ENCODE data around the gene KISS1R.

Gene KISS1R

GRCh38 chr19:942133-942645 is 25.1 kb downstream of the KISS1R start:
- Histone ChIP-seq H3K4me1 (ENCODE audit: control insufficient read depth, insufficient read depth, low read length) (no peaks in the 10 kb centered on the region), H3K4me3 (ENCODE audit: low read depth, low read length) (no peak overlapping the region), H3K36me3 (ENCODE audit: control insufficient read depth in 2 of 2, insufficient read depth in 1 of 2, low read length in 2 of 2) (peaks cover 0 to 35% of the 10 kb centered on the region in 2 experiments; a peak in 1 of 3 replicates), H3K9me3 (ENCODE audit: control insufficient read depth, insufficient read depth, low read depth, low read length) (no peaks in the 10 kb centered on the region), H3K27ac (ENCODE audit: extremely low read depth, low read depth, low read length) (no peak overlapping the region)
- ChIA-PET CTCF (interaction anchor here (0.6 kb wide), 1 partner anchor 20 kb away, joined by 4 read pairs; no protein-coding TSS in a partner anchor), POLR2A (interaction anchor here (0.5 kb wide), 1 partner anchor 24 kb away, joined by 3 read pairs; no protein-coding TSS in a partner anchor)
- TF ChIP-seq REST (tag by site-specific recombination; IDR thresholded peaks at IDR 0.05) (no peak), ZNF239 (tag by site-specific recombination; IDR thresholded peaks at IDR 0.05) (no peak), ZNF488 (tag by site-specific recombination; IDR thresholded peaks at IDR 0.05) (no peak), ZIC2 (tag by site-specific recombination; IDR thresholded peaks at IDR 0.05) (no peak), ZNF169 (tag by site-specific recombination; IDR thresholded peaks at IDR 0.05) (no peak), ZNF138 (tag by site-specific recombination; IDR thresholded peaks at IDR 0.05; ENCODE audit: borderline replicate concordance) (no peak), ZNF585B (tag by site-specific recombination; IDR thresholded peaks at IDR 0.05) (no peak), ZNF223 (tag by site-specific recombination; IDR thresholded peaks at IDR 0.05) (no peak), ZNF76 (tag by site-specific recombination; IDR thresholded peaks at IDR 0.05; ENCODE audit: borderline replicate concordance, low read depth) (no peak), ZNF404 (tag by site-specific recombination; IDR thresholded peaks at IDR 0.05) (no peak), ZNF16 (tag by site-specific recombination; IDR thresholded peaks at IDR 0.05; ENCODE audit: low read depth) (no peak), ZNF148 (tag by site-specific recombination; IDR thresholded peaks at IDR 0.05; ENCODE audit: borderline replicate concordance) (no peak), ZNF580 (tag by site-specific recombination; IDR thresholded peaks at IDR 0.05) (no peak), ZNF747 (tag by site-specific recombination; IDR thresholded peaks at IDR 0.05) (no peak), ZBTB49 (tag by site-specific recombination; IDR thresholded peaks at IDR 0.05; ENCODE audit: low read depth) (no peak), PRDM1 (tag by site-specific recombination; IDR thresholded peaks at IDR 0.05) (no peak), GLIS1 (tag by site-specific recombination; IDR thresholded peaks at IDR 0.05) (no peak), IKZF3 (tag by site-specific recombination; IDR thresholded peaks at IDR 0.05) (no peak)

All from HEK293 (cell line).